ENCODE measurements around the gene AHRR.

The AHRR gene

DNA sequence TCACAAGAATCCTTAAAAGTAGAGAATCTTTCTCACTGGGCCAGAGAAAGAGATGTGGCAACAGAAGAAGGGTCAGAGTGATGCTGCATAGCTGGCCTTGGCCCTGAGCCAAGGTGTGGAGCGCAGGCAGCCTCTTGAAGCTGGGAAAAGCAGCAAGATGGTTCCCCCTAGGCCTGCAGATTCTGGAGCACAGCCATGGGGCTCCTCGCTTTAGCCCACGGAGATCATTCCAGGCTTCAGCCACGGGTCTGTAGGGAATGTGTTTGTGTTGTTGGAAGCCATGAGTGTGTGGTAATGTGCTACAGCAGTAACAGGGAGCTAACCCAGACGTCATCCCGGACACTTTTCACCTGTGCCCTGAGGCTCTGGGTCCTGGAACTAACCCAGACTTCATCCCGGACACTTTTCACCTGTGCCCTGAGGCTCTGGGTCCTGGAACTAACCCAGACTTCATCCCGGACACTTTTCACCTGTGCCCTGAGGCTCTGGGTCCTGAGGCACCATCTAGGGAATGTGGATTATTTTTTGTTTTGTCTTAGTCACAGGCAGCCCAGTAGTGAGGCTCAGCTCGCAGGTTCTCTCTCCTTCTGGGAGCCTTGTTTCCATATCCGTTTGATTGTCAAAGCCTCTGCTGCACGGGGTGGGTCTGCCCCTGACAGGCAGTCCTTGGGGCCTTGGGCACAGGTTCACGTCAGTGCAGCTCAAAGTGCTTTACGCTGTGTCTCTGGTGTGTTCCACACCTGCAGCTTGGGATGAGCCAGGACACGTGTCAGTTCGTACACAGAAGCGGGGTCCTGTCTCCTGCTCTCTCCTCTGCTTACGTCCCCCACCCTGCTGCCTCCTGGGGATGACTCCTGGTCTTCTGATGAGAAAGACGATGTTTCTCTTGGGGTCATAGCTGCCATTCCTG, 65.2 kb downstream of the AHRR start:
- no peaks in the 10 kb centered on the region for H3K9me3 ChIP-seq (ENCODE audit: control insufficient read depth, low read length)
- WGBS, 2 experiments (ENCODE audit: insufficient coverage in 2 of 2) = 84 to 89% methylated on average over 11 to 18 of the region's 18 CpGs
- no peak overlapping the region for H3K4me3 ChIP-seq (ENCODE audit: extremely low read depth, insufficient read depth, low read length, poor library complexity, severe bottlenecking)
- H3K27ac ChIP-seq (ENCODE audit: low read depth, low read length, severe bottlenecking) = no peak overlapping the region
- no peaks in the 10 kb centered on the region for H3K36me3 ChIP-seq (ENCODE audit: control insufficient read depth, insufficient read depth, low read length)
- H3K4me1 ChIP-seq (ENCODE audit: control insufficient read depth, insufficient read depth, low read length, poor library complexity, severe bottlenecking) = peaks cover 4% of the 10 kb centered on the region

GRCh38 chr5:387491-388265, 66.2 kb downstream of the AHRR start:
- 83 to 86% methylated on average over 16 of the region's 18 CpGs for WGBS, 2 experiments (ENCODE audit: insufficient coverage in 2 of 2)
- Histone ChIP-seq H3K27ac (ENCODE audit: low read depth, low read length, severe bottlenecking) (no peak overlapping the region), H3K4me3 (ENCODE audit: extremely low read depth, insufficient read depth, low read length, poor library complexity, severe bottlenecking) (no peak overlapping the region), H3K4me1 (ENCODE audit: control insufficient read depth, insufficient read depth, low read length, poor library complexity, severe bottlenecking) (peaks cover 5% of the 10 kb centered on the region), H3K36me3 (ENCODE audit: control insufficient read depth, insufficient read depth, low read length) (no peaks in the 10 kb centered on the region), H3K9me3 (ENCODE audit: control insufficient read depth, low read length) (no peaks in the 10 kb centered on the region)

DNA sequence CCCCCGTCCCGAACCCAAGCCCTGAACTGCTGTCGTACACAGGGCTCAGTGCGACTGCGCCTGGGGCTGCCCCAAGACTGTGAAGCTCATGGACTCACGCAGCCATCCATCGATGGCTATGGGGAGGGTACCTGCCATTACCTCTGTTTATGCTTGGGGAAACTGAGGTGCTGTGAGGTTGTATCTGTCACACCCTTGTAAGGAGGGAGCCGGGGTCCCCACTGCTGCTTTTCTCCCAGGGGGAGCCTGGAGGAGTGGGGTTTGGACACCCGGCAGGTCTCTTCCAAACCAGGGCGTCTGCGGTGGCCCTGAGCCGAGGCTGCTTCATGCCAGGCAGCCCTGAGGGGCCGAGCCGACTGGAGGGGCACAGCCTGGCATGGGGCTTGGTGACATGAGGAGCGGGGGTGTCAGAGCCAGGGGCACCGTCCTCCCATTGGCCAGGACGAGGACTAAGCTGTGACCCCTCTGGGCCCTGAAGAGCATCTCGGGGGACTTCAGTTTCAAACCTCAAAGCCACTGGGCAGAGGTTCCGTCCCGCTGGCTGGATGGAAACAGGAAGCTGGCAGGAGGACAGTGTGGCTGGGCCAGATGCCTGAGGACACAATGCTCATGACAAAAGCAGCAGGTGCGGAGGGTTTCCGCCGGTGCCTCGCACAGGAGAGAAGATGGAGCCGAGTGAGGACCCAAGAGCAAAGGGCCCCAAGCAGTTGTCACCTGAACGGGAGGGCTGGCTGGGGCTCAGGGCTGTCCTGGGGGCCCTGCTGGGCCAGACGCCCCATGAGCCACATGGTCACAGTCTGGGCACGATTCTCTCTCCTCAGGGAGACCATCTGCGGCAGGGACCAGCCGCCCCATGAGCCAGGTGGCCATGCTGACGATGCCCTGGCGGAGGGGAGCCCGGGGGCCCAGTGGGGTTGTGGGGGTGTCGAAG, 67.0 kb downstream of the AHRR start:
- Histone ChIP-seq H3K9me3 (ENCODE audit: control insufficient read depth, low read length) (no peaks in the 10 kb centered on the region), H3K4me1 (ENCODE audit: control insufficient read depth, insufficient read depth, low read length, poor library complexity, severe bottlenecking) (peaks cover 9% of the 10 kb centered on the region), H3K27ac (ENCODE audit: low read depth, low read length, severe bottlenecking) (no peak overlapping the region), H3K4me3 (ENCODE audit: extremely low read depth, insufficient read depth, low read length, poor library complexity, severe bottlenecking) (no peak overlapping the region), H3K36me3 (ENCODE audit: control insufficient read depth, insufficient read depth, low read length) (no peaks in the 10 kb centered on the region)
- WGBS, 2 experiments (ENCODE audit: insufficient coverage in 2 of 2) = 91 to 93% methylated on average over 24 to 28 of the region's 34 CpGs

GRCh38 chr5:389197-389821, 67.8 kb downstream of the AHRR start:
- H3K9me3 ChIP-seq (ENCODE audit: control insufficient read depth, low read length) = no peaks in the 10 kb centered on the region
- WGBS, 2 experiments (ENCODE audit: insufficient coverage in 2 of 2) = 89 to 93% methylated on average over 27 to 31 of the region's 32 CpGs
- H3K36me3 ChIP-seq (ENCODE audit: control insufficient read depth, insufficient read depth, low read length) = no peaks in the 10 kb centered on the region
- peaks cover 13% of the 10 kb centered on the region for H3K4me1 ChIP-seq (ENCODE audit: control insufficient read depth, insufficient read depth, low read length, poor library complexity, severe bottlenecking)
- H3K27ac ChIP-seq (ENCODE audit: low read depth, low read length, severe bottlenecking) = no peak overlapping the region
- no peak overlapping the region for H3K4me3 ChIP-seq (ENCODE audit: extremely low read depth, insufficient read depth, low read length, poor library complexity, severe bottlenecking)

DNA sequence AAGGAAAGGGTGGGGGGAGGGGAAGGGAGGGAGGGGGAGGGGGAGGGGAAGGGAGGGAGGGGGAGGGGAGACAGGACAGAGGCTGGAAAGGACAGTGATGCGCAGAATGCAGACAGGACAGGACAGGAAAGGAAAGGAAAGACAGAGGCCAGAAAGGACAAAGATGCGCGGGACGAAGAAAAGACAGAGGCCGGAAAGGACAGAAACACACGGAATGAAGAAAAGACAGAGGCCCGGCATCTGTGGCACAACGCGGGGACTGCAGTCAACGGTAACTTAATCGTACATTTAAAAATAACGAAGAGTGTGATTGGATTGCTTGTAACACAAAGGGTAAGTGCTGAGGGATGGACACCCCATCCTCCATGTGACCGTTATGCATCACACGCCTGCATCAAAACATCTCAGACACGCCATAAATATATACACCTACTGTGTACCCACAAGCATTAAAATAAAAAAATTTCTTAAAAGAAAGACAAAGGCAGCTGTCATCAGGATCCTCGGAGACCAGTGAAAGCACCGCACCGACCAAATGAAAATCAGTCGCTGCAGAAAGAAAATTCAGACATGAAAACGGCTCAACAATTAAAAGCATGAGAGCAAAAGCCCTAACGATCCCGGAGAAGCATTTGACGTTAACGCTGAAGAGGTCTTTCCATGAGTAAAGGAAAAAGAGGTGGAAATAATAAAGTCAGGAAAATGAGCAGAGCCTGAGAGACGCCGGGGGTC, 68.5 kb downstream of the AHRR start:
- H3K27ac ChIP-seq (ENCODE audit: low read depth, low read length, severe bottlenecking) = no peak overlapping the region
- H3K4me3 ChIP-seq (ENCODE audit: extremely low read depth, insufficient read depth, low read length, poor library complexity, severe bottlenecking) = no peak overlapping the region
- no peaks in the 10 kb centered on the region for H3K36me3 ChIP-seq (ENCODE audit: control insufficient read depth, insufficient read depth, low read length)
- 80 to 85% methylated on average over 21 to 25 of the region's 26 CpGs for WGBS, 2 experiments (ENCODE audit: insufficient coverage in 2 of 2)
- peaks cover 20% of the 10 kb centered on the region for H3K4me1 ChIP-seq (ENCODE audit: control insufficient read depth, insufficient read depth, low read length, poor library complexity, severe bottlenecking)
- H3K9me3 ChIP-seq (ENCODE audit: control insufficient read depth, low read length) = no peaks in the 10 kb centered on the region

DNA sequence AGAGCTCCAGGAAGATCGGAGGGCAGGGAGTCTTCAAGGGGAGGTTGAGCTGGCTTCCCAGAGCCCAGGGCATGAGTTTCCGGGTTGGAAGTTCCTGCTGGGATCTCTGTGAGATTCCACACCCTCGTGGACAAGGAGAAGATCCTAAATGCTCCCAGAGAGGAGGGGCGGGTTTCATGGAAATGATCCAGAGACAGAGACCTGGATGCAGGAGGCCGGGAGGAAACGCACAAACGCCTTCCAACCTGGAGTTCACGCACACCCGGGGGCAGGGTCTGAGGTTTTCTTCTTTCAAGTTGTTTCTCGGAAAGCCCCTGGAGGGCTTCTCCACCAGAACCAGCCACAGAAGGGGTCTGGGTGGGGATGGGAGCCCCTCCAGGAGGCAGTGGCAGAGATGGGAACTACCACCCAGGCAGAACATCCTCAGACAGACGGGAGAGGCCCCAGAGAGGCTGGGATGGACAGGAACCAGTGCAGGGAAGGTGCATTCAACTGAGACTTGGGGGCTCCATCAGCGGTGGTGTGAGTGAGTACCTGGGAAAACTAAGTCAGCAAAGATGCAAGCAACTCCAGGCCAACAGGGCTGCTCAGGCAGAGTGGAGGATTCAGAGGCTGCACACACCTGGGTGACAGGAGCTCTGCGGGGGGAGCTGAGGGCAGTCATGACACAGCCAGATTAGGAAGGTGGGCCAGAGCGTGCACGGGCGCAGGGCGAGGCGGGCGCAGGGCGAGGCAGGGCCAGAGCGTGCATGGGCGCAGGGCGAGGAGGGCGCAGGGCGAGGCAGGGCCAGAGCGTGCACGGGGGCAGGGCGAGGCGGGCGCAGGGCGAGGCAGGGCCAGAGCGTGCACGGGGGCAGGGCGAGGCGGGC, 69.3 kb downstream of the AHRR start:
- Histone ChIP-seq H3K36me3 (ENCODE audit: control insufficient read depth, insufficient read depth, low read length) (no peaks in the 10 kb centered on the region), H3K9me3 (ENCODE audit: control insufficient read depth, low read length) (no peaks in the 10 kb centered on the region), H3K4me1 (ENCODE audit: control insufficient read depth, insufficient read depth, low read length, poor library complexity, severe bottlenecking) (peaks cover 28% of the 10 kb centered on the region), H3K27ac (ENCODE audit: low read depth, low read length, severe bottlenecking) (peak overlapping the region; percentile 5), H3K4me3 (ENCODE audit: extremely low read depth, insufficient read depth, low read length, poor library complexity, severe bottlenecking) (no peak overlapping the region)
- 58 to 60% methylated on average over 9 to 10 of the region's 35 CpGs for WGBS, 2 experiments (ENCODE audit: insufficient coverage in 2 of 2)

DNA sequence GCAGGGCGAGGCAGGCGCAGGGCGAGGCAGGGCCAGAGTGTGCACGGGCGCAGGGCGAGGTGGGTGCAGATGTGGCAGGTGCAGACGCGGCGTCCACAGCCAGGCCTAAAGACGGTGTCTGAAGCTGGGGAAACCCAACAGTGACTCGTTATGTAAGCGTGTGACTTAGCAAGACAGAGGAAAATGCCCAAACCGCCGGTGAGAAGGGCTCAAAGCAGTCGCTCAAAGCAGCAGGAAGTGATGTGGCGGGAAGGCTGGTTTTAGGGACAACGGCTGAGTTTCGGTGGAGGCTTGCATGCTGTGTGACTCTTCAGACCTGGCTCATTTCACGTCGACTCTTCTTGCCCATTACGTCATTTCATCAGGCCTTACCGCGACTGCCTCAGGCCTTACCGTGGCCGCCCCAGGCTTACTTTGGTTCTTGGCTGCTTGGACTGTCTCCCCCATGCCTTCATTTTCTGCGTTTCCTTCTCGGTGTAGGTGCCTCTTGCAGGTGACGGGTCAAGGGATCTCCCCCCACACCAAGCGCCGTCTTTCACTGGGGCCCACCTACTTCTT, 71.0 kb downstream of the AHRR start:
- Histone ChIP-seq H3K4me3 (ENCODE audit: extremely low read depth, insufficient read depth, low read length, poor library complexity, severe bottlenecking) (no peak overlapping the region), H3K9me3 (ENCODE audit: control insufficient read depth, low read length) (no peaks in the 10 kb centered on the region), H3K4me1 (ENCODE audit: control insufficient read depth, insufficient read depth, low read length, poor library complexity, severe bottlenecking) (peaks cover 32% of the 10 kb centered on the region), H3K36me3 (ENCODE audit: control insufficient read depth, insufficient read depth, low read length) (no peaks in the 10 kb centered on the region), H3K27ac (ENCODE audit: low read depth, low read length, severe bottlenecking) (peak overlapping the region; percentile 66)
- WGBS, 2 experiments (ENCODE audit: insufficient coverage in 2 of 2) = 84 to 89% methylated on average over 21 to 25 of the region's 30 CpGs

DNA sequence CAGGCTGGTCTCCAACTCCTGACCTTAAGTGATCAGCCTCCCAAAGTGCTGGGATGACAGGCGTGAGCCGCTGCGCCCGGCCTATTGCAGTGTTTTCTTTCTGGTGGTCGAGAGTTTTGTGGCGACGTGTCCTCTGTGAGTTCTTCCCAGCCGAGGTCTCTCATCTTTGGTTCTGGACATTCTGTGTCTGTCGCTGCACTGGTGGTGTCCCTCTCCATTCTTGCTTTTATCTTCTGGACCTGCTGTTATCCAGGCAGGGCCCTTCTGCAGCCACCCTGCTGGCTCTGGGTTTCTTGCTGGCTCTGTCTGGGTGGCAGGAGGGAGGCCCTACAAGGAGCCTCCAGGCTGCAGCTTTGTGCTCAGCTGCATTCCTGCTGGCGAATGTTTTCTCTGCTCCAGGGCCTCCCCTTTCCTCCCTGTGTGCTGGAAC, 72.3 kb downstream of the AHRR start:
- H3K4me1 ChIP-seq (ENCODE audit: control insufficient read depth, insufficient read depth, low read length, poor library complexity, severe bottlenecking) = peaks cover 32% of the 10 kb centered on the region
- H3K4me3 ChIP-seq (ENCODE audit: extremely low read depth, insufficient read depth, low read length, poor library complexity, severe bottlenecking) = no peak overlapping the region
- no peak overlapping the region for H3K27ac ChIP-seq (ENCODE audit: low read depth, low read length, severe bottlenecking)
- no peaks in the 10 kb centered on the region for H3K36me3 ChIP-seq (ENCODE audit: control insufficient read depth, insufficient read depth, low read length)
- no peaks in the 10 kb centered on the region for H3K9me3 ChIP-seq (ENCODE audit: control insufficient read depth, low read length)
- WGBS, 2 experiments (ENCODE audit: insufficient coverage in 2 of 2) = 79 to 85% methylated on average over 7 to 9 of the region's 10 CpGs

GRCh38 chr5:394671-395155, 73.2 kb downstream of the AHRR start:
- no peaks in the 10 kb centered on the region for H3K9me3 ChIP-seq (ENCODE audit: control insufficient read depth, low read length)
- H3K36me3 ChIP-seq (ENCODE audit: control insufficient read depth, insufficient read depth, low read length) = no peaks in the 10 kb centered on the region
- peak overlapping the region; percentile 83 for H3K27ac ChIP-seq (ENCODE audit: low read depth, low read length, severe bottlenecking)
- peaks cover 40% of the 10 kb centered on the region for H3K4me1 ChIP-seq (ENCODE audit: control insufficient read depth, insufficient read depth, low read length, poor library complexity, severe bottlenecking)
- H3K4me3 ChIP-seq (ENCODE audit: extremely low read depth, insufficient read depth, low read length, poor library complexity, severe bottlenecking) = no peak overlapping the region
- 87 to 88% methylated on average over 12 to 13 of the region's 18 CpGs for WGBS, 2 experiments (ENCODE audit: insufficient coverage in 2 of 2)
